MCF 10A (cell line): ENCODE data around the gene ZBTB49. TPM values are rescaled to one million over a fixed set of nuclear protein-coding genes. Genes with fewer than 3 reads are reported as not detected.

Experiments
- BruUV-seq: library from RNA; stranded (reverse); fragments of 400-500 nt; replicated peaks from 2 replicates; lab custom pipeline; 2021; lab: Mats Ljungman, UMichigan
- CTCF ChIA-PET: fragments of 300-600 bp; sonication (Branson Sonifier 250); formaldehyde crosslinking; extraction: SDS; loops from one replicate; lab custom pipeline; 2021; ENCODE audit warnings: antibody characterized with exemption, inconsistent platforms; lab: Yijun Ruan, JAX
- POLR2A ChIA-PET: fragments of 300-600, 350-650 bp; sonication (Branson Sonifier 250); formaldehyde crosslinking; extraction: SDS; loops from one replicate; lab custom pipeline; 2020; ENCODE audit warnings: antibody characterized with exemption, inconsistent platforms; lab: Yijun Ruan, JAX
- DNase-seq: peaks from one replicate; pipeline ENCODE4 v3.0.0-alpha.2; 2018; ENCODE audit not compliant: unreplicated experiment
- H3K27ac Mint-ChIP-seq: one replicate; pipeline ENCODE4 v1.8.0; 2022; ENCODE audit warnings: mild to moderate bottlenecking, low read depth, mixed read lengths; ENCODE audit not compliant: unreplicated experiment
- H3K27me3 Mint-ChIP-seq: one replicate; pipeline ENCODE4 v1.8.0; 2022; ENCODE audit warnings: mixed read lengths; ENCODE audit not compliant: insufficient read depth, unreplicated experiment
- H3K36me3 Mint-ChIP-seq: one replicate; pipeline ENCODE4 v1.8.0; 2022; ENCODE audit warnings: mild to moderate bottlenecking, moderate library complexity, mixed read lengths; ENCODE audit not compliant: insufficient read depth, unreplicated experiment
- H3K4me1 Mint-ChIP-seq: one replicate; pipeline ENCODE4 v1.8.0; 2022; ENCODE audit warnings: mixed read lengths; ENCODE audit not compliant: insufficient read depth, unreplicated experiment
- H3K4me3 Mint-ChIP-seq: one replicate; pipeline ENCODE4 v1.8.0; 2022; ENCODE audit warnings: mild to moderate bottlenecking, moderate library complexity, mixed read lengths; ENCODE audit not compliant: unreplicated experiment
- H3K9me3 Mint-ChIP-seq: one replicate; pipeline ENCODE4 v1.8.0; 2022; ENCODE audit warnings: mixed read lengths; ENCODE audit not compliant: unreplicated experiment
- CTCF ChIP-seq: fragments of 200-600 bp; IDR thresholded peaks from one replicate; pipeline ENCODE4 v1.8.0; 2022; ENCODE audit warnings: antibody characterized with exemption, mild to moderate bottlenecking; ENCODE audit not compliant: unreplicated experiment
- intact Hi-C: fragments of 100-400 bp; cut with micrococcal nuclease; formaldehyde crosslinking; loops from 2 replicates; pipeline ENCODE4 v1.14.1; 2022
- total RNA-seq: library from RNA; stranded (reverse); gene quantifications from 2 replicates; pipeline ENCODE4 v1.2.3, GENCODE V29; 2022

ZBTB49 gene
- total RNA-seq, 1 experiment from 2014 or later, result 5.9 TPM

GRCh38 chr4:4338210-4339001 is 48.4 kb downstream of the ZBTB49 start:
- DNase-seq, result no peak
- Mint-ChIP-seq H3K9me3 (no peaks in the 10 kb centered on the region), H3K36me3 (no peaks in the 10 kb centered on the region), H3K4me3 (no peak overlapping the region), H3K27me3 (peaks cover 12% of the 10 kb centered on the region), H3K27ac (no peak overlapping the region), H3K4me1 (no peaks in the 10 kb centered on the region)
- intact Hi-C loops, result loop anchor here (5.0 kb wide), 1 partner anchor 356 kb away; no protein-coding TSS in a partner anchor
- POLR2A ChIA-PET, result interaction anchor here (0.7 to 1.0 kb wide), 2 partner anchors 72 to 91 kb away, joined by 4 read pairs; partner anchors contain the start of gene TMEM128
- no peak for TF ChIP-seq CTCF
- no TSS peak for BruUV-seq
- CTCF ChIA-PET, result no interaction called here

- Mint-ChIP-seq H3K9me3 (no peaks in the 10 kb centered on the region), H3K4me3 (no peak overlapping the region), H3K27ac (no peak overlapping the region), H3K27me3 (peaks cover 12% of the 10 kb centered on the region), H3K36me3 (no peaks in the 10 kb centered on the region), H3K4me1 (no peaks in the 10 kb centered on the region)
- ChIA-PET CTCF (no interaction called here), POLR2A (no interaction called here)
- no peak for DNase-seq
- intact Hi-C loops, result loop anchor here (5.0 kb wide), 1 partner anchor 357 kb away; no protein-coding TSS in a partner anchor
- TF ChIP-seq CTCF, result no peak
- BruUV-seq, result no TSS peak
These were observed 49.5 kb downstream of the ZBTB49 start for GRCh38 chr4:4339504-4340085.

- H3K4me1 Mint-ChIP-seq, result no peaks in the 10 kb centered on the region
- H3K27ac Mint-ChIP-seq, result no peak overlapping the region
- H3K27me3 Mint-ChIP-seq, result peaks cover 8% of the 10 kb centered on the region
- intact Hi-C loops, result no loop called here
- ChIA-PET CTCF (interaction anchor here (0.5 kb wide), 1 partner anchor 17 kb away, joined by 3 read pairs; no protein-coding TSS in a partner anchor), POLR2A (no interaction called here)
- no peak for DNase-seq
- no peaks in the 10 kb centered on the region for H3K36me3 Mint-ChIP-seq
- BruUV-seq, result no TSS peak
- no peaks in the 10 kb centered on the region for H3K9me3 Mint-ChIP-seq
- H3K4me3 Mint-ChIP-seq, result no peak overlapping the region
- no peak for TF ChIP-seq CTCF
These were observed 52.0 kb downstream of the ZBTB49 start for GRCh38 chr4:4341861-4342650.
